ENCODE results near the gene PRKG2. TPM values are rescaled to one million over a fixed set of nuclear protein-coding genes. Genes with fewer than 3 reads are reported as not detected.

The PRKG2 gene
- total RNA-seq, 2 experiments from 2014 or later, result 0.27 to 0.39 TPM

GRCh38 chr4:81135501-81135900 is 79.5 kb downstream of the PRKG2 start:
- H3K27me3 ChIP-seq (ENCODE audit: control insufficient read depth in 1 of 2, insufficient read depth in 2 of 2, low read length in 2 of 2), result no peaks in the 10 kb centered on the region
- H3K27ac ChIP-seq (ENCODE audit: low read depth in 1 of 2, low read length in 2 of 2), result no peak overlapping the region
- peaks cover 22% of the 10 kb centered on the region for H3K27me3 Mint-ChIP-seq
- DNase-seq (no peak), ATAC-seq (ENCODE audit: poor library complexity) (no peak)
- no peak overlapping the region for H3K4me3 Mint-ChIP-seq
- POLR2A ChIA-PET, result no interaction called here
- H3K4me1 Mint-ChIP-seq (ENCODE audit: low read depth), result no peaks in the 10 kb centered on the region
- no peak overlapping the region for H3K4me3 ChIP-seq (ENCODE audit: low read length)
- intact Hi-C loops (cut with DNase I, micrococcal nuclease), result no loop called here
- H3K9me3 ChIP-seq (ENCODE audit: control insufficient read depth in 1 of 2, insufficient read depth in 1 of 2, low read length in 2 of 2), result peaks cover 0 to 3% of the 10 kb centered on the region in 2 experiments
- no peaks in the 10 kb centered on the region for H3K36me3 Mint-ChIP-seq (ENCODE audit: low read depth)
- H3K4me1 ChIP-seq (ENCODE audit: insufficient read depth, low read length), result no peaks in the 10 kb centered on the region
- CTCF ChIA-PET, result no interaction called here
- no peaks in the 10 kb centered on the region for H3K9me3 Mint-ChIP-seq
- no peak for TF ChIP-seq CTCF (IDR thresholded peaks at IDR 0.05)
- H3K36me3 ChIP-seq (ENCODE audit: insufficient read depth, low read length), result no peaks in the 10 kb centered on the region
- H3K27ac Mint-ChIP-seq, result no peak overlapping the region

GRCh38 chr4:81131563-81131962 is 83.5 kb downstream of the PRKG2 start:
- ChIA-PET POLR2A (no interaction called here), CTCF (no interaction called here)
- Histone ChIP-seq H3K4me3 (ENCODE audit: low read length) (no peak overlapping the region), H3K9me3 (ENCODE audit: control insufficient read depth in 1 of 2, insufficient read depth in 1 of 2, low read length in 2 of 2) (peaks cover 0 to 7% of the 10 kb centered on the region in 2 experiments), H3K4me1 (ENCODE audit: insufficient read depth, low read length) (no peaks in the 10 kb centered on the region), H3K27ac (ENCODE audit: low read depth in 1 of 2, low read length in 2 of 2) (no peak overlapping the region), H3K27me3 (ENCODE audit: control insufficient read depth in 1 of 2, insufficient read depth in 2 of 2, low read length in 2 of 2) (no peaks in the 10 kb centered on the region), H3K36me3 (ENCODE audit: insufficient read depth, low read length) (no peaks in the 10 kb centered on the region)
- Mint-ChIP-seq H3K9me3 (no peaks in the 10 kb centered on the region), H3K27ac (no peak overlapping the region), H3K36me3 (ENCODE audit: low read depth) (no peaks in the 10 kb centered on the region), H3K4me3 (no peak overlapping the region), H3K4me1 (ENCODE audit: low read depth) (no peaks in the 10 kb centered on the region), H3K27me3 (peaks cover 14% of the 10 kb centered on the region)
- ATAC-seq (ENCODE audit: poor library complexity), result no peak
- DNase-seq, result no peak
- no peak for TF ChIP-seq CTCF (IDR thresholded peaks at IDR 0.05)
- intact Hi-C loops (cut with DNase I, micrococcal nuclease), result no loop called here

DNA sequence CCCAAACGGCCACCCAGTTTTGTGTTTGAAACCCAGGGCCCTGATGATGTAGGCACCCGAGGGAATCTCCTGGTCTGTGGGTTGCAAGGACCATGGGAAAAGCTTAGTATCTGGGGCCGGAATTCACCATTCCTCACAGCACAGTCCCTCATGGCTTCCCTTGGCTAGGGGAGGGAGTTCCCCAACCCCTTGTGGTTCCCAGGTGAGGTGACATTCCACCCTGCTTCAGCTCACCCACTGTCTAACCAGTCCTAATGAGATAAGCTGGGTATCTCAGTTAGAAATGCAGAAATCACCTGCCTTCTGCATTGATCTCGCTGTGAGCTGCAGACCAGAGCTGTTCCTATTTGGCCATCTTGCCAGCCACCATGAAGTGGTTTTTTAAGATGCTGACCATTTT is 84.0 kb downstream of the PRKG2 start:
- H3K4me1 Mint-ChIP-seq (ENCODE audit: low read depth), result no peaks in the 10 kb centered on the region
- ChIA-PET POLR2A (no interaction called here), CTCF (no interaction called here)
- H3K4me3 ChIP-seq (ENCODE audit: low read length), result no peak overlapping the region
- TF ChIP-seq CTCF (IDR thresholded peaks at IDR 0.05), result no peak
- no peak overlapping the region for H3K4me3 Mint-ChIP-seq
- no peak overlapping the region for H3K27ac Mint-ChIP-seq
- H3K36me3 Mint-ChIP-seq (ENCODE audit: low read depth), result no peaks in the 10 kb centered on the region
- intact Hi-C loops (cut with DNase I, micrococcal nuclease), result no loop called here
- DNase-seq, result no peak
- peaks cover 13% of the 10 kb centered on the region for H3K27me3 Mint-ChIP-seq
- H3K9me3 ChIP-seq (ENCODE audit: control insufficient read depth in 1 of 2, insufficient read depth in 1 of 2, low read length in 2 of 2), result peaks cover 0 to 7% of the 10 kb centered on the region in 2 experiments
- no peak for ATAC-seq (ENCODE audit: poor library complexity)
- H3K27me3 ChIP-seq (ENCODE audit: control insufficient read depth in 1 of 2, insufficient read depth in 2 of 2, low read length in 2 of 2), result no peaks in the 10 kb centered on the region
- H3K4me1 ChIP-seq (ENCODE audit: insufficient read depth, low read length), result no peaks in the 10 kb centered on the region
- no peaks in the 10 kb centered on the region for H3K36me3 ChIP-seq (ENCODE audit: insufficient read depth, low read length)
- H3K9me3 Mint-ChIP-seq, result peaks cover 2% of the 10 kb centered on the region
- no peak overlapping the region for H3K27ac ChIP-seq (ENCODE audit: low read depth in 1 of 2, low read length in 2 of 2)
